Keratinocyte (primary cell): ENCODE measurements around the gene ZNF496. TPM values are rescaled to one million over a fixed set of nuclear protein-coding genes. Genes with fewer than 3 reads are reported as not detected.

ENCODE experiments used
- polyA plus RNA-seq, 5 experiments: library from polyadenylated mRNA; depleted of rRNA in 3 of 5; stranded (reverse) in 3 of 5; stranded (forward) in 1 of 5; unstranded in 1 of 5; fragments of >200 nt; gene quantifications; 1 replicate in 1 of 5; 2 replicates in 3 of 5; 3 replicates in 1 of 5; pipeline versions ENCODE4 v1.2.1 to v1.2.3, GENCODE V29; 2011 to 2012; ENCODE audit warnings: missing spikeins in 2 of 5, low read depth in 1 of 5, low replicate concordance in 1 of 5
- small RNA-seq, 3 experiments: library from RNA; depleted of rRNA; stranded (forward); fragments of <200 nt; gene quantifications; one replicate each; pipeline ENCODE3, GENCODE V24; 2012; ENCODE audit warnings: low read depth in 3 of 3, low replicate concordance in 1 of 3; ENCODE audit not compliant: insufficient read length in 3 of 3

Gene ZNF496
- polyA plus RNA-seq, 1 donor (not counting 4 experiments of a cell fraction or from before 2014, with no cell fraction given): 8.9 TPM

Small RNA genes within 50 kb of the gene (small RNA-seq; reads per million reads assigned to genes)
- gene RF00019: 0 reads per million in 3 experiments

Other genes with a start within 250 kb of the ZNF496 start
- 3.8 to 4.5 TPM (median 4.5 TPM) in 3 replicates for gene ZNF669, start 227.5 kb downstream of the ZNF496 start, polyA plus RNA-seq
- 2.9 to 4.1 TPM (median 2.9 TPM) in 3 replicates for gene ZNF124, start 159.8 kb downstream of the ZNF496 start, polyA plus RNA-seq
- gene VN1R5, start 75.8 kb downstream of the ZNF496 start, polyA plus RNA-seq: not detected in 3 replicates
- gene NLRP3, start 84.3 kb upstream of the ZNF496 start, polyA plus RNA-seq: 0.03 to 0.12 TPM (median 0.07 TPM) in 3 replicates
- not detected in 3 replicates for gene OR2B11, start 126.2 kb upstream of the ZNF496 start, polyA plus RNA-seq
- gene OR2C3, start 204.6 kb upstream of the ZNF496 start, polyA plus RNA-seq: not detected in 3 replicates
- gene GCSAML, start 217.3 kb upstream of the ZNF496 start, polyA plus RNA-seq: not detected in 3 replicates